GM08714 (cell line): ENCODE measurements around the gene LPP.

ENCODE experiments used
- H3K4me3 ChIP-seq: fragments of 200-500 bp; sonication (Bioruptor generic); 2 replicates; pipeline ENCODE4 v1.5.1; 2014; ENCODE audit warnings: mild to moderate bottlenecking, low read length, inconsistent platforms
- ZNF274 ChIP-seq: IDR thresholded peaks from 2 replicates; pipeline ENCODE4 v1.6.1; 2012; ENCODE audit warnings: mild to moderate bottlenecking, low read depth, low read length

The LPP gene

GRCh38 chr3:188899881-188900280, 745.9 kb downstream of the LPP start:
- H3K4me3 ChIP-seq: no peak overlapping the region
- TF ChIP-seq ZNF274: no peak

- TF ChIP-seq ZNF274: no peak
- no peak overlapping the region for H3K4me3 ChIP-seq
These were observed 746.5 kb downstream of the LPP start for GRCh38 chr3:188900421-188900951.

DNA sequence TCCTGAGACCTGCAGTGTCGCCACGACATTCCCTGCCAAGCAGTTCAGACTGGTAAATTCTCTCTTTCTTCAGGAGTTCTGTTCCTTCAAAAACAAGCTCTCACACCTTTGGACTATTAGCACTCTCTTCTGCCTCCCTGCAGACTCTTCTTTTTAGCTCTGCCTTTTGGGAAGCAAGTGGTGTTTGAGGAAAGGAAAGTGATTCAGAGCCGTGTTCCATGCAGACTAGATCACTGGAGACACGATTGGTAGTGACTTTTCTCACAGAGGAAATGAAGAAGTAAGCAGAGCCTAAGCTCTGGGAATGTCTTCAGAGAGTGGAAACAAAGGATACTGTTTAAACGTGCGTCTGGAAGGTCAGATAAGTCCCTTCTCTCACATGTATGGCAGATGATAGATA, 747.2 kb downstream of the LPP start:
- TF ChIP-seq ZNF274: no peak
- H3K4me3 ChIP-seq: no peak overlapping the region

DNA sequence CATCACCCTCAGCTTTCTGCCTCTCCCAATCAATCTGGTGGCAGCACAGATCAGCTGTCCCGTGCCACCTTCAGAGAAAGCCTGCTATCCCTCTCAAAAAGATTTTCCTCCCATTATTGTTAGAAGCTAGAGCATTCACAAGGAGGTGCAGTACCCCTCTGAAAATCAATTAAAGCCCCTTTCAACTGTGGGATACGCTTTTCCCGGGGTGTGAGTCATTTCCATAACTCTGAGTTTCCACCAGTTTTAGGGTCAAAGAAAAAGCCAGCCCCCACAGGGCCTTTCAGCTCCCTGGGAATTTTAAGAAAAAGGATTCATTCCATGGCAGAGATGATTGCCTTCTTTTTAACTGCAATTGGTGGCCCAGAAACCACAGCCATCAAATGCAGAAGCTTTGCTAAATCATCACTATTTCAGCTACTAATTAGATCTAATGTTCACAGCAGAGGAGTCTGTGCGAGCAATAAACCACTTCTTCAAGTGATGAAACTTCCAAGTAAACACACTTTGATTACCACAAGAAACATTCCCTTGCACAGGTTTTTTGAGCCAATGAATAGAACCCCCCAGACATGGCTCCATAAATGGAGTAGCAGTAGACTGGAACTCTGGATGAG, 747.8 kb downstream of the LPP start:
- H3K4me3 ChIP-seq: no peak overlapping the region
- TF ChIP-seq ZNF274: no peak

GRCh38 chr3:188904670-188905069, 750.7 kb downstream of the LPP start:
- H3K4me3 ChIP-seq: no peak overlapping the region
- no peak for TF ChIP-seq ZNF274

GRCh38 chr3:188905547-188905946, 751.6 kb downstream of the LPP start:
- TF ChIP-seq ZNF274: no peak
- no peak overlapping the region for H3K4me3 ChIP-seq

- no peak for TF ChIP-seq ZNF274
These were observed 752.3 kb downstream of the LPP start for GRCh38 chr3:188906236-188906635.

GRCh38 chr3:188908002-188908850, 754.3 kb downstream of the LPP start:
- TF ChIP-seq ZNF274: no peak
- H3K4me3 ChIP-seq: no peak overlapping the region

More at GRCh38 chr3:188906236-188906635, 752.3 kb downstream of the LPP start:
- no peak overlapping the region for H3K4me3 ChIP-seq

- no peak for TF ChIP-seq ZNF274
- H3K4me3 ChIP-seq: no peak overlapping the region
These were observed 757.3 kb downstream of the LPP start for GRCh38 chr3:188911026-188911850.

DNA sequence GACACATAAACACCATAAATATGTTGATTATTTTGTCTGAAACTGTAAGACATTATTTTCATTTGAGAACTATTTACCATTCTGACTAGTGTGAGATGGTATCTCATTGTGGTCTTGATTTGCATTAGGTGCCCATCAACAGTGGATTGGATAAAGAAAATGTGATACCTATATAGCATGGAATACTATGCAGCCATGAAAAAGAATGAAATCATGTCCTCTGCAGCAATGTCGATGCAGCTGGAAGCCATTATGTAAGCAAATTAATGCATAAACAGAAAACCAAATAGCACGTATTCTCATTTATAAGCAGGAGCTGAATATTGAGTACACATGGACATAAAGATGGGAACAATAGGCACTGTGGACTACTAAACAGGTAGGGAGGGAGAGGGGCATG, 759.1 kb downstream of the LPP start:
- no peak for TF ChIP-seq ZNF274
- H3K4me3 ChIP-seq: no peak overlapping the region

- TF ChIP-seq ZNF274: no peak
These were observed 760.6 kb downstream of the LPP start for GRCh38 chr3:188914552-188914951.

GRCh38 chr3:188915127-188915526, 761.2 kb downstream of the LPP start:
- no peak for TF ChIP-seq ZNF274
- no peak overlapping the region for H3K4me3 ChIP-seq

More at GRCh38 chr3:188914552-188914951, 760.6 kb downstream of the LPP start:
- no peak overlapping the region for H3K4me3 ChIP-seq

DNA sequence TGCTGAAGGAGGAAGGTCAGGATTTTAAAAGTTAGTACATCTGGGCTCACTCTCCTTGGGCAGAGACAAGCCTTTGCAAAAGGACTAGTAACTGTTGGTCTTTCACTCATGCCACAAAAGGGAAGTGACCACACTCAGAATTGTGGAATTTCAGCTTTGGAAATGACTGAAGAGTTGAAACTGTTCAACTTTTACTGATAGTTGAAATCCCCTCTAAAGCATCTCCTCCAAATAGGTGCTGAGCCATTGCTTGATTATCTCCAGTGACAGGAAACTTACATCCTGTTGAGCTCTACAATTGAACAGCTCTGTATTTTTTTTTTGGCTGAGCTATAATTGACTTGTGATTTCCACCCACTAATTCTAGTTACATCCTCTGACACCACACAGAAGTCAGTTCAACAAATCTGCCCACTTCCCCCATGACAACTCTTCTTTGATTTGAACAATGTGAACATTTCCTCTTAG, 763.0 kb downstream of the LPP start:
- no peak for TF ChIP-seq ZNF274

DNA sequence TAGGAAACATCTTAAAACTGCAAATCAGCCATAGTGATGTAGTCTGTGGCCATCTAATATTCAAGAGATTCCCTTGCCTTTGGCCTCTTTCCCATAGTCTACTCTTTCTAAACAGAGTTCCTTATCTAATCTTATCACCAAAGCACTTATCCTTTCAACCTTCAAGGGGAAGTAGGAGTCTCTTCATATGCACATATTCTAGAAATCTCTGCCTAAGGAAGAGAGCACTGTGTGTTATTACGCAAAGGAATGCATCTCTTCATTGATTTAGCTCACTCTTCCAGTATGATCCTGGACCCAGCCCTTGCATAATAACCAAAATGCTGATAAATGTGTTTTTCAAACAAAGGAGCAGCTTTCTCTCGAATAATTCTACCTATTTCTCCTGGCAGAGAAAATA, 764.1 kb downstream of the LPP start:
- no peak overlapping the region for H3K4me3 ChIP-seq
- no peak for TF ChIP-seq ZNF274

More for the DNA sequence above, 763.0 kb downstream of the LPP start:
- H3K4me3 ChIP-seq: no peak overlapping the region
